Thoracic aorta (tissue), 2 donors: Measurements from ENCODE around the gene ARID1A. TPM values are rescaled to one million over a fixed set of nuclear protein-coding genes. Genes with fewer than 3 reads are reported as not detected.
A peak's percentile ranks its signal among the peaks of the same experiment; 100 is the strongest.

Source experiments
- ATAC-seq: fragments of 150-250 bp; one replicate; pipeline ENCODE4 v1.8.0; 2017; ENCODE audit warnings: low read depth; ENCODE audit not compliant: insufficient number of reproducible peaks, low FRiP score
- DNase-seq: peaks from one replicate; pipeline ENCODE4 v3.0.0-alpha.2; 2020; ENCODE audit warnings: low spot score
- H3K27ac ChIP-seq, 2 donors: fragments of 200-600 bp; sonication (generic); 1 replicate in 1 of 2; 2 replicates in 1 of 2; pipeline ENCODE4 v1.5.1; 2016; ENCODE audit warnings: mild to moderate bottlenecking in 2 of 2, moderate library complexity in 2 of 2
- H3K27me3 ChIP-seq: fragments of 200-600 bp; sonication (generic); replicated peaks from 2 replicates; pipeline ENCODE4 v1.6.0; 2016; ENCODE audit warnings: mild to moderate bottlenecking; ENCODE audit not compliant: insufficient read depth
- H3K36me3 ChIP-seq: fragments of 200-600 bp; sonication (generic); one replicate; pipeline ENCODE4 v1.5.1; 2016
- H3K4me1 ChIP-seq, 2 donors: fragments of 200-600 bp; sonication (generic); 1 replicate in 1 of 2; 2 replicates in 1 of 2; pipeline versions ENCODE4 v1.5.1 to v1.6.0; 2016; ENCODE audit warnings: low read depth in 2 of 2, mild to moderate bottlenecking in 1 of 2; ENCODE audit not compliant: control insufficient read depth in 1 of 2
- H3K4me3 ChIP-seq: fragments of 200-600 bp; sonication (generic); 2 replicates; pipeline ENCODE4 v1.5.1; 2016; ENCODE audit warnings: mild to moderate bottlenecking
- H3K9me3 ChIP-seq: fragments of 200-600 bp; sonication (generic); 2 replicates; pipeline ENCODE4 v1.5.1; 2016
- total RNA-seq, 2 donors: library from RNA; depleted of rRNA; stranded (reverse); fragments of >200 nt; gene quantifications; one replicate each; pipeline versions ENCODE4 v1.1.0 to v1.2.3, GENCODE V29; 2016
- TF ChIP-seq, protein P1 (sequence below): fragments of 200-600 bp; sonication (generic); IDR thresholded peaks from one replicate; pipeline ENCODE4 v1.5.1; 2019; ENCODE audit warnings: antibody characterized with exemption

Gene ARID1A
- total RNA-seq, 2 donors from 2014 or later: 53.6 to 69.2 TPM

- peak overlapping the region; percentile 79 for H3K4me3 ChIP-seq
- no peaks in the 10 kb centered on the region for H3K36me3 ChIP-seq
- DNase-seq: no peak
- peak; percentile 33 for ATAC-seq
- H3K27ac ChIP-seq: peak overlapping the region; percentile 91 to 98
- no peaks in the 10 kb centered on the region for H3K9me3 ChIP-seq
- H3K4me1 ChIP-seq: peaks cover 17 to 34% of the 10 kb centered on the region in 2 donors
- H3K27me3 ChIP-seq: no peaks in the 10 kb centered on the region
- TF ChIP-seq, protein P1, sequence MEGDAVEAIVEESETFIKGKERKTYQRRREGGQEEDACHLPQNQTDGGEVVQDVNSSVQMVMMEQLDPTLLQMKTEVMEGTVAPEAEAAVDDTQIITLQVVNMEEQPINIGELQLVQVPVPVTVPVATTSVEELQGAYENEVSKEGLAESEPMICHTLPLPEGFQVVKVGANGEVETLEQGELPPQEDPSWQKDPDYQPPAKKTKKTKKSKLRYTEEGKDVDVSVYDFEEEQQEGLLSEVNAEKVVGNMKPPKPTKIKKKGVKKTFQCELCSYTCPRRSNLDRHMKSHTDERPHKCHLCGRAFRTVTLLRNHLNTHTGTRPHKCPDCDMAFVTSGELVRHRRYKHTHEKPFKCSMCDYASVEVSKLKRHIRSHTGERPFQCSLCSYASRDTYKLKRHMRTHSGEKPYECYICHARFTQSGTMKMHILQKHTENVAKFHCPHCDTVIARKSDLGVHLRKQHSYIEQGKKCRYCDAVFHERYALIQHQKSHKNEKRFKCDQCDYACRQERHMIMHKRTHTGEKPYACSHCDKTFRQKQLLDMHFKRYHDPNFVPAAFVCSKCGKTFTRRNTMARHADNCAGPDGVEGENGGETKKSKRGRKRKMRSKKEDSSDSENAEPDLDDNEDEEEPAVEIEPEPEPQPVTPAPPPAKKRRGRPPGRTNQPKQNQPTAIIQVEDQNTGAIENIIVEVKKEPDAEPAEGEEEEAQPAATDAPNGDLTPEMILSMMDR: peak; percentile 10
Measured at GRCh38 chr1:26692211-26692792, 3.5 kb upstream of the ARID1A start.

DNA sequence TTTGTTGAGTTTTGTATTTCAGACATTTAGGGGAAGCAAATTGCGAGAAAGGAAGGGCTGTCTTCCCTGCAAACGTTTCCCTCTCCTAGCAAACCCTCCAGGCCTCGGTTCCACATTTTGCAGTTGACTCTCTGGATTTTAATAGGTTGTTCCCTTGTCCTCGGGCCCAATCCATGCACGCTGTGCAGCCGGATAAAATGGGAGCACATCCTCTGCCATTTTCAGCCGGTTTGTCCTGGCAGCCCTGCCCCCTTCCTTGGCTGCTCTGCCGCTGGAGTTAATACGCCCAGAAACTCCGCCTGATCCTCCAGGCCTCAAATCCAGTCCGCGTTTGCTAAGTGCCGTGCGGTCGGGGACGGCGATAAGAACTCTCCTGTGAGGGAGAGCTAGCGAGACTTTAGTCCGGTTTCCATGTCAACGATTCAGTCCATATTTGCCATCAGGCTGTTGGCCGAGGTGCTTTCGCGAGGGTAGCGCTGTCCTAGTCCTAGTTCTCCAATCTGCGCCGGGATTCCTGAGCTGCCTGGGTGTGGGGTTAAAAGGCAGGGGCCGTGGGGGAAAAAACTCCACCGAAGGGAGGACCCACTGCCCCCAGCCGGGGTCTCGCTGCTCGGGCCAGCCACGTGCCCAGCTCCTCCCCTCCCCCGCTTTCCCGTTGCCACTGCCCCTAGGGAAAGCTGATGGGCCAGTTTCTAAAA is 2.9 kb upstream of the ARID1A start:
- DNase-seq (peak; percentile 87), ATAC-seq (peak; percentile 76)
- Histone ChIP-seq H3K4me3 (peak overlapping the region; percentile 79), H3K27me3 (no peaks in the 10 kb centered on the region), H3K4me1 (peaks cover 17 to 27% of the 10 kb centered on the region in 2 donors), H3K9me3 (no peaks in the 10 kb centered on the region), H3K27ac (peak overlapping the region; percentile 91 to 98), H3K36me3 (no peaks in the 10 kb centered on the region)
- TF ChIP-seq, protein P1: no peak

DNA sequence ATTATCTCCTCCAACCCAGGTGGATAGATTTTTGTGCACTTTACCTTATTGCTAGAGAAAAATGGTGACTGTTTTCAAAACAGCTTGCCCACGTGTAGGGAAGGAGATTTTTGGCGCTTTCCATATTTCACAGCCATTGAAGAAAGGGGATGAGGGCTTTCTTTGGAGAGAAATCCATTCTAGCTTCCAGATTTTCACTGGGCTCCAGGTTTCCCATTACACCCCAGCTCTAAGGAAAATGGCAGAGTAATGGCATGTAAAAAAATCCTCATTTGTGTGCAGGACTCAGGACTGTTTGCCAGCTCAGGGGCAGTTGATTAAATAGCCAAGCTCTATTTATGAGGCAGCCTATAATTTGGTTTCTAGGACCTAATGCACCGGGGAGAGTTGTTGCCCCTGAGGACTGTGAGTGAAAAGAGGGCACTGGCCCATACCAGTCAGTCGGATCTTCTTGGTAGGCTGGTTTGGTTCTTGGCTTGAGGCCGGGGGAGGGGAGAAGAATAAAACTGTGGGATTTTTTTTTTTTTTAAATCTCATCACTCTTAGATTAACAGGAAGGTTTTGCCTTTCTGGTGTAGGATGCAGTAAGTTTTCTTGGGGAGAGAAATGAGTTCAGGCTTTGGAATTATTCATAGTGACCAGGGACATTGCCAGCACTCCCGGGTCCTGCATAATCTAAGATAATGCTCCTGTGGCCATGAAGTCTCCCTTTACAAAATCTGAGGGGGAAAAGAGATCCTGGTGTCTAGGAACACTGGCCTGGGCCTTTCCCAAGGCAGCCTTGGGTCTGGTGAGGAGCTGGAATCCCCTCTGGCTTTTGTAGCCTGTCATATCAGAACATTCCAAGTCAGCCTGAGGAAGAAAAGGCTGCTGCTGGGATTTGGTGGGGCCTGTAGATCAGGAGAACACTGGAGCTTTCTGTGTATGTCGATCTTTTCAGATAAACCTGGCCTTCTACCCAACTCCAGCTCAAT is 1.9 kb upstream of the ARID1A start:
- DNase-seq (no peak), ATAC-seq (no peak)
- Histone ChIP-seq H3K36me3 (no peaks in the 10 kb centered on the region), H3K4me3 (peak overlapping the region; percentile 94), H3K4me1 (peaks cover 20 to 33% of the 10 kb centered on the region in 2 donors), H3K27ac (peak overlapping the region; percentile 91 to 98), H3K27me3 (no peaks in the 10 kb centered on the region), H3K9me3 (no peaks in the 10 kb centered on the region)
- TF ChIP-seq, protein P1: no peak

- ATAC-seq: no peak
- DNase-seq: no peak
- Histone ChIP-seq H3K4me1 (peaks cover 29 to 43% of the 10 kb centered on the region in 2 donors), H3K27me3 (no peaks in the 10 kb centered on the region), H3K4me3 (peak overlapping the region; percentile 94), H3K27ac (peak overlapping the region; percentile 91 to 98), H3K9me3 (no peaks in the 10 kb centered on the region), H3K36me3 (no peaks in the 10 kb centered on the region)
- TF ChIP-seq, protein P1: no peak
Measured at GRCh38 chr1:26694638-26695355, 1.0 kb upstream of the ARID1A start.
